Fibroblast of lung (primary cell): ENCODE results near the gene KIRREL3. TPM values are rescaled to one million over a fixed set of nuclear protein-coding genes. Genes with fewer than 3 reads are reported as not detected.

ENCODE experiments used
- DNase-seq, 2 donors: peaks; one replicate each; pipeline versions ENCODE4 v3.0.0 to v3.0.0-alpha.2; 2010; ENCODE audit warnings: low read depth in 2 of 2
- H2AFZ ChIP-seq: 2 replicates; pipeline ENCODE4 v1.5.1; 2012; ENCODE audit warnings: low read length, control low read depth, inconsistent platforms
- H3K27ac ChIP-seq: 2 replicates; pipeline ENCODE4 v1.5.1; 2011; ENCODE audit warnings: low read length, control low read depth; ENCODE audit not compliant: insufficient read depth
- H3K27me3 ChIP-seq: 2 replicates; pipeline ENCODE4 v1.5.1; 2011; ENCODE audit warnings: mild to moderate bottlenecking, low read length; ENCODE audit not compliant: control insufficient read depth, insufficient read depth
- H3K36me3 ChIP-seq: 2 replicates; pipeline ENCODE4 v1.5.1; 2011; ENCODE audit warnings: low read length; ENCODE audit not compliant: control insufficient read depth, insufficient read depth
- H3K4me1 ChIP-seq: 2 replicates; pipeline ENCODE4 v1.5.1; 2011; ENCODE audit warnings: low read length; ENCODE audit not compliant: control insufficient read depth, insufficient read depth; ENCODE audit errors: extremely low read depth
- H3K4me2 ChIP-seq: 2 replicates; pipeline ENCODE4 v1.5.1; 2011; ENCODE audit warnings: low read length, control low read depth; ENCODE audit not compliant: insufficient read depth; ENCODE audit errors: extremely low read depth
- H3K4me3 ChIP-seq, 4 experiments: fragments of 200-600 bp in 1 of 4; sonication (generic) in 1 of 4; replicated peaks in 1 of 4; 2 replicates each; pipeline ENCODE4 v1.5.1; 2011 to 2016; ENCODE audit warnings: low read length in 4 of 4, low read depth in 3 of 4, mild to moderate bottlenecking in 3 of 4, control low read depth in 2 of 4, inconsistent platforms in 1 of 4, mixed read lengths in 1 of 4; ENCODE audit not compliant: insufficient read depth in 1 of 4; ENCODE audit errors: control extremely low read depth in 1 of 4
- H3K79me2 ChIP-seq: 2 replicates; pipeline ENCODE4 v1.5.1; 2012; ENCODE audit warnings: mild to moderate bottlenecking, low read length, inconsistent platforms; ENCODE audit not compliant: control insufficient read depth, insufficient read depth
- H3K9ac ChIP-seq: 2 replicates; pipeline ENCODE4 v1.5.1; 2011; ENCODE audit warnings: mild to moderate bottlenecking, low read length, control low read depth; ENCODE audit not compliant: insufficient read depth
- H3K9me3 ChIP-seq: 2 replicates; pipeline ENCODE4 v1.5.1; 2012; ENCODE audit warnings: low read depth, low read length; ENCODE audit not compliant: control insufficient read depth, insufficient read depth
- H4K20me1 ChIP-seq: 2 replicates; pipeline ENCODE4 v1.5.1; 2011; ENCODE audit warnings: low read length; ENCODE audit not compliant: control insufficient read depth, insufficient read depth; ENCODE audit errors: extremely low read depth
- EZH2 ChIP-seq: IDR thresholded peaks from 2 replicates; pipeline ENCODE4 v1.5.1; 2012; ENCODE audit warnings: low read length, control low read depth, mild to moderate bottlenecking; ENCODE audit errors: missing control alignments
- polyA plus RNA-seq, 2 donors: library from polyadenylated mRNA; depleted of rRNA in 1 of 2; stranded (reverse) in 1 of 2; unstranded in 1 of 2; fragments of >200 nt; gene quantifications; 2 replicates each; pipeline ENCODE4 v1.2.1, GENCODE V29; 2011 to 2012; ENCODE audit warnings: missing spikeins in 1 of 2
- total RNA-seq: library from RNA; depleted of rRNA; stranded (reverse); fragments of >200 nt; gene quantifications from 2 replicates; pipeline ENCODE4 v1.2.1, GENCODE V29; 2014
- TF ChIP-seq, protein P1 (sequence below), 2 donors: IDR thresholded peaks in 1 of 2; conservative IDR thresholded peaks in 1 of 2; 1 replicate in 1 of 2; 2 replicates in 1 of 2; pipeline ENCODE4 v1.5.1; 2011 to 2012; ENCODE audit warnings: low read length in 2 of 2, control low read depth in 1 of 2, inconsistent platforms in 1 of 2, low read depth in 1 of 2, mild to moderate bottlenecking in 1 of 2

Gene KIRREL3
- total and polyA plus RNA-seq, 2 donors (not counting 1 experiment from before 2014, with no cell fraction given) = 2.8 to 6.1 TPM

DNA sequence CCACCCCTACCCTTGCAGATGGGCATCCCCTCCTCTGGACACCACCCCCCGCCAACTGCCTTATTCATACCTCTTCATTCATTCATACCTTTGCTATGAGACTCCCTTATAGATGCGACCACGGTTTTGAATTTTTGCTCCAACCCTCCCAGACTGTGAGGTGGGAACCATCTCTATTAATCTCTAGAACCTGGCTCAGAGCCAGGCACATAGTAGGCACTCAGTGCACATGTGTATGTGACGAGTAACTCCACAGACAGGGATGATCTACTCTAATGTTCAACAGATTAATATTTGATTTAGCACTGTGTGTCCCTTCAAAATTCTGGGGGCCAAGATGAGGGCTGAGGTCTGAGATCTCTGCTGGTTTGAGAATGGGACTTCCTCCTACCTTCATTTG, 424.7 kb downstream of the KIRREL3 start:
- TF ChIP-seq, protein P1, sequence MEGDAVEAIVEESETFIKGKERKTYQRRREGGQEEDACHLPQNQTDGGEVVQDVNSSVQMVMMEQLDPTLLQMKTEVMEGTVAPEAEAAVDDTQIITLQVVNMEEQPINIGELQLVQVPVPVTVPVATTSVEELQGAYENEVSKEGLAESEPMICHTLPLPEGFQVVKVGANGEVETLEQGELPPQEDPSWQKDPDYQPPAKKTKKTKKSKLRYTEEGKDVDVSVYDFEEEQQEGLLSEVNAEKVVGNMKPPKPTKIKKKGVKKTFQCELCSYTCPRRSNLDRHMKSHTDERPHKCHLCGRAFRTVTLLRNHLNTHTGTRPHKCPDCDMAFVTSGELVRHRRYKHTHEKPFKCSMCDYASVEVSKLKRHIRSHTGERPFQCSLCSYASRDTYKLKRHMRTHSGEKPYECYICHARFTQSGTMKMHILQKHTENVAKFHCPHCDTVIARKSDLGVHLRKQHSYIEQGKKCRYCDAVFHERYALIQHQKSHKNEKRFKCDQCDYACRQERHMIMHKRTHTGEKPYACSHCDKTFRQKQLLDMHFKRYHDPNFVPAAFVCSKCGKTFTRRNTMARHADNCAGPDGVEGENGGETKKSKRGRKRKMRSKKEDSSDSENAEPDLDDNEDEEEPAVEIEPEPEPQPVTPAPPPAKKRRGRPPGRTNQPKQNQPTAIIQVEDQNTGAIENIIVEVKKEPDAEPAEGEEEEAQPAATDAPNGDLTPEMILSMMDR (conservative IDR thresholded peaks at IDR 0.05 in 1 of 2, IDR thresholded peaks at IDR 0.05 in 1 of 2; ENCODE audit: low read depth in 1 of 2, low read length in 2 of 2) = no peak
- TF ChIP-seq EZH2 = no peak
- H3K9me3 ChIP-seq = no peaks in the 10 kb centered on the region
- H3K9ac ChIP-seq = no peak overlapping the region

DNA sequence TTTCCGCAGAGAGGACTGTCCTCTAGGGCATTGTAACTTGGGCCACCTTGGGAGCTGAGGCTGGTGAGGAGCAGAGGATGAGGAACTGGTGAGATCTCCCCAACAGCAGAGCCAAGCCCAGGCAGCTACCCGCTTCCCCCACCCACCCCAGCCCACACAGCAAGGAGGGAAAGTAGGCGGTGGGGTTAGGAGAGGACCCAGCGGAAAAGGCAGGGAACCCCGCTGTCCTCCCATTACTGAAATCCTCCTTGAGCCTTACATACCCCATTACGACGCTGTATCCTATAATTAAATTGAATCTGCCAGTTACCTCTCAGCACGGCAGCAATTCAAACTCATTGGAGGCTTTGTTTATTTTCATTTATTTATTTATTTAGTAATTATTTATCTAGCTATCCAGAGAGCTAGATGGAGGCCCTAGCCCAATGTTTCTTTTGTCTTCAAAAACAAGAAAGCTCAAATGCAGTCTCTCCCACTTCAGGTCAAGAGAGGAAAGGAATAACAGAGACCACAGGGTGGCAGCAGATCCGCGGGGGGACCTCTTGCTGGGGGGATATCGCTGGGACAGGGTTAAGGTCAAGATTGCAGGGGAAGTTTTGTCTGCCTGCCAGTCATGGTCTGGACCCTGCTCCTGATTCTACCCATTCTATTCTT, 427.1 kb downstream of the KIRREL3 start:
- H3K4me1 ChIP-seq = no peaks in the 10 kb centered on the region
- peaks cover 2% of the 10 kb centered on the region for H3K27me3 ChIP-seq
- no peaks in the 10 kb centered on the region for H4K20me1 ChIP-seq
- no peak overlapping the region for H2AFZ ChIP-seq
- no peak overlapping the region for H3K4me2 ChIP-seq
- H3K36me3 ChIP-seq = no peaks in the 10 kb centered on the region
- TF ChIP-seq EZH2 = no peak
- TF ChIP-seq, protein P1 (conservative IDR thresholded peaks at IDR 0.05 in 1 of 2, IDR thresholded peaks at IDR 0.05 in 1 of 2; ENCODE audit: low read depth in 1 of 2, low read length in 2 of 2) = no peak
- no peak overlapping the region for H3K27ac ChIP-seq
- no peak for DNase-seq
- H3K4me3 ChIP-seq = no peak overlapping the region
- no peaks in the 10 kb centered on the region for H3K79me2 ChIP-seq
- no peak overlapping the region for H3K9ac ChIP-seq
- H3K9me3 ChIP-seq = no peaks in the 10 kb centered on the region

More for the DNA sequence above, 424.7 kb downstream of the KIRREL3 start:
- Histone ChIP-seq H3K27me3 (peaks cover 2% of the 10 kb centered on the region), H3K4me3 (no peak overlapping the region), H3K79me2 (no peaks in the 10 kb centered on the region), H2AFZ (no peak overlapping the region), H3K36me3 (no peaks in the 10 kb centered on the region), H3K4me1 (no peaks in the 10 kb centered on the region), H3K4me2 (no peak overlapping the region), H4K20me1 (no peaks in the 10 kb centered on the region), H3K27ac (no peak overlapping the region)
- no peak for DNase-seq

DNA sequence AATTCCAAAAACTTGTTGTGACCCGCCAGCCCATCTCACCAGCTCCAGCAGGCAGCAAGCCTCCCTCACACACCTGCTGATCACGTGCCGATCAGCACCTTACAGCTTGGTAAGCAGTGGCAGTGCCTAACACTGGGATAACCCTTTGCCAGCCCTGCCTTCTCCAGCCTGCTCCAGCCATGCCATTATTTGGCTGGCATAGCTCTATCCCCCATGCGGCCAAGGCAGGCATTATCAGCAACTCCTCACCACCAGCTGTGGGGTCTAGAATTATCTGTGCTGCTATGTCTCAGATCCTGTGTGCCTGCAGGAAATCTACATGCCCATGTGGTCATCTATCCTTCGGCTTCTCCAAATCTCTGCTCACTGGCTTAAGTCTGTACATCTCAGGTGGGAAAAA, 430.1 kb downstream of the KIRREL3 start:
- H3K4me3 ChIP-seq = no peak overlapping the region
- no peak overlapping the region for H2AFZ ChIP-seq
- H3K9ac ChIP-seq = no peak overlapping the region
- peaks cover 2% of the 10 kb centered on the region for H3K27me3 ChIP-seq
- no peaks in the 10 kb centered on the region for H3K36me3 ChIP-seq
- H3K27ac ChIP-seq = no peak overlapping the region
- H4K20me1 ChIP-seq = no peaks in the 10 kb centered on the region
- H3K79me2 ChIP-seq = no peaks in the 10 kb centered on the region
- DNase-seq = no peak
- TF ChIP-seq, protein P1 (conservative IDR thresholded peaks at IDR 0.05 in 1 of 2, IDR thresholded peaks at IDR 0.05 in 1 of 2; ENCODE audit: low read depth in 1 of 2, low read length in 2 of 2) = no peak
- TF ChIP-seq EZH2 = no peak
- no peaks in the 10 kb centered on the region for H3K4me1 ChIP-seq
- H3K4me2 ChIP-seq = no peak overlapping the region
- H3K9me3 ChIP-seq = no peaks in the 10 kb centered on the region
